ENCODE results near the gene PSKH1. TPM values are rescaled to one million over a fixed set of nuclear protein-coding genes. Genes with fewer than 3 reads are reported as not detected.

Gene PSKH1
- total and polyA plus RNA-seq, 2 experiments from 2014 or later, result 29.2 to 44.6 TPM

DNA sequence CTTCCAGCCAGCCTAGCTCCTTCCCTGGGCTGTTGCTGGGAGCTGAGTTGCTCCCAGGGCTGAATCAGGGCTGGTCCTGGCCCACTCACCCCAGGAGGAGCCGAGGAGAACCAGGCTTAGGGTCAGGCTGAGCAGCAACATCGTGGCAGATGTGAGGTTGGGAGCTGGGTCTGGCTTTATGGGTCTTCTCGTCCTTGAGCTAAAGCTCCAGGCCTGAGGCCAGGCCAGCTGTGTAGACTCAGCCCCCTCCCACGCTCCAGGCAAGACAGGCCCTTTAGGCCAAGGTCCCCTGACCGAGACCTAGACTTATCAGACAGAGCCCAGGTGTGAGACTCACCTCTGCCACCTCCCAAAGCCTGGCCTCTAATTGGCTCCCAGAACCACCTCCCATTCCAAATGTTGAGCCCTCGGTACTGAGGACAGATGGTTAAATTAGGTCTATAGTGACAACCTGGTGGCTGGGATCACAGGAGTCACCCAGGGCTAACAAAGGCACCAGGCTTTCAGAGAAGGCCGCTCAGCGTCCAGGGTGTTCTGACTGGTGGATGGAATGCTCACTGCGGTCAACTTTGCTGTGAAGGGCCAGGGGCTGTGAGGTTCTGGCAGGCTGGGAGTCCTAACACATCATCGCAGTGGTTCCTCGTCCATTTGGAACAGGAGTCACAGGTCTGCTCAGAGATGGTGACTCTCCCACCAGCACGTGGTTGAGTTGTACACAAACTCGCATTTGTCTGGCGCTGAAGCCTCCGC lies 38.8 kb downstream of the PSKH1 start, which contains the start of gene CTRL:
Gene CTRL (minus strand): TSS at position 151 of the 750 bp plus-strand sequence. CDS start 10 bp downstream, at position 141.
- no peaks in the 10 kb centered on the region for H4K20me1 ChIP-seq (ENCODE audit: insufficient read depth, poor library complexity, severe bottlenecking)
- WGBS (ENCODE audit: low lambda C conversion rate, missing lambda C conversion rate), result 89% methylated on average over 15 of the region's 15 CpGs
- no peaks in the 10 kb centered on the region for H3K79me2 ChIP-seq
- no peaks in the 10 kb centered on the region for H3K9me3 ChIP-seq (ENCODE audit: low read depth)
- no peaks in the 10 kb centered on the region for H3K9me2 ChIP-seq (replicated peaks; ENCODE audit: insufficient read depth)
- H3K4me2 ChIP-seq, result no peak within 1 kb of the TSS
- H3K36me3 ChIP-seq (replicated peaks; ENCODE audit: insufficient read depth, low read depth), result no peaks in the 10 kb centered on the region
- no peak for DNase-seq (ENCODE audit: low spot score)
- no peak within 1 kb of the TSS for H3K27ac ChIP-seq
- H3K27me3 ChIP-seq, result no peaks in the 10 kb centered on the region
- H3K4me1 ChIP-seq (ENCODE audit: insufficient read depth), result peaks cover under 1% of the 10 kb centered on the region
- no peak within 1 kb of the TSS for H3K4me3 ChIP-seq
- no peak for TF ChIP-seq EZH2 (IDR thresholded peaks at IDR 0.05; ENCODE audit: borderline replicate concordance)
- no peak for TF ChIP-seq EZH2phosphoT487 (IDR thresholded peaks at IDR 0.05; ENCODE audit: low read depth, severe bottlenecking, unreplicated experiment)
- TF ChIP-seq, protein P1, sequence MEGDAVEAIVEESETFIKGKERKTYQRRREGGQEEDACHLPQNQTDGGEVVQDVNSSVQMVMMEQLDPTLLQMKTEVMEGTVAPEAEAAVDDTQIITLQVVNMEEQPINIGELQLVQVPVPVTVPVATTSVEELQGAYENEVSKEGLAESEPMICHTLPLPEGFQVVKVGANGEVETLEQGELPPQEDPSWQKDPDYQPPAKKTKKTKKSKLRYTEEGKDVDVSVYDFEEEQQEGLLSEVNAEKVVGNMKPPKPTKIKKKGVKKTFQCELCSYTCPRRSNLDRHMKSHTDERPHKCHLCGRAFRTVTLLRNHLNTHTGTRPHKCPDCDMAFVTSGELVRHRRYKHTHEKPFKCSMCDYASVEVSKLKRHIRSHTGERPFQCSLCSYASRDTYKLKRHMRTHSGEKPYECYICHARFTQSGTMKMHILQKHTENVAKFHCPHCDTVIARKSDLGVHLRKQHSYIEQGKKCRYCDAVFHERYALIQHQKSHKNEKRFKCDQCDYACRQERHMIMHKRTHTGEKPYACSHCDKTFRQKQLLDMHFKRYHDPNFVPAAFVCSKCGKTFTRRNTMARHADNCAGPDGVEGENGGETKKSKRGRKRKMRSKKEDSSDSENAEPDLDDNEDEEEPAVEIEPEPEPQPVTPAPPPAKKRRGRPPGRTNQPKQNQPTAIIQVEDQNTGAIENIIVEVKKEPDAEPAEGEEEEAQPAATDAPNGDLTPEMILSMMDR (IDR thresholded peaks at IDR 0.05; ENCODE audit: poor library complexity), result no peak
- no peak within 1 kb of the TSS for H2AFZ ChIP-seq

DNA sequence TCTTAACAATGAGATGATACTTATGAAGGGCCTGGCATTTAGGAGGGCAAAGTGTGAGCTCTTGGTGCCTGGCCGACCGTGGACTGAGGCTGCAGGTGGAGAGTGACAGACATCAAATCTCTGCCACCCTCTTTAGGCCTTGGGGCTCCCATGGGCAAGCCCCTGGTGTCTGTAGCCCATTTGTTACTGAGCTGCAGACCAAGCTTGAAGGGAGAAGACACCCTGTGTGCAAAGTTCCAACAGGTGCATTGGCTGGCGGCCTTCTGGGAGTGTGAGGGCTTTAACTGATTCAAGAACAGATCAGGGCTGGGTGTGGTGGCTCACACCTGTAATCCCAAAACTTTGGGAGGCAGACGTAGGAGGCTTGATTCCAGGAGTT lies 39.4 kb downstream of the PSKH1 start:
- Histone ChIP-seq H3K4me1 (ENCODE audit: insufficient read depth) (peaks cover 6% of the 10 kb centered on the region), H3K27ac (no peak overlapping the region), H3K4me3 (no peak overlapping the region), H2AFZ (no peak overlapping the region), H3K36me3 (replicated peaks; ENCODE audit: insufficient read depth, low read depth) (no peaks in the 10 kb centered on the region), H3K9me3 (ENCODE audit: low read depth) (no peaks in the 10 kb centered on the region), H4K20me1 (ENCODE audit: insufficient read depth, poor library complexity, severe bottlenecking) (no peaks in the 10 kb centered on the region), H3K79me2 (peaks cover 4% of the 10 kb centered on the region), H3K4me2 (no peak overlapping the region), H3K9me2 (replicated peaks; ENCODE audit: insufficient read depth) (no peaks in the 10 kb centered on the region), H3K27me3 (no peaks in the 10 kb centered on the region)
- DNase-seq (ENCODE audit: low spot score), result no peak
- TF ChIP-seq EZH2phosphoT487 (IDR thresholded peaks at IDR 0.05; ENCODE audit: low read depth, severe bottlenecking, unreplicated experiment), result no peak
- WGBS (ENCODE audit: low lambda C conversion rate, missing lambda C conversion rate), result 99% methylated on average over 4 of the region's 4 CpGs

DNA sequence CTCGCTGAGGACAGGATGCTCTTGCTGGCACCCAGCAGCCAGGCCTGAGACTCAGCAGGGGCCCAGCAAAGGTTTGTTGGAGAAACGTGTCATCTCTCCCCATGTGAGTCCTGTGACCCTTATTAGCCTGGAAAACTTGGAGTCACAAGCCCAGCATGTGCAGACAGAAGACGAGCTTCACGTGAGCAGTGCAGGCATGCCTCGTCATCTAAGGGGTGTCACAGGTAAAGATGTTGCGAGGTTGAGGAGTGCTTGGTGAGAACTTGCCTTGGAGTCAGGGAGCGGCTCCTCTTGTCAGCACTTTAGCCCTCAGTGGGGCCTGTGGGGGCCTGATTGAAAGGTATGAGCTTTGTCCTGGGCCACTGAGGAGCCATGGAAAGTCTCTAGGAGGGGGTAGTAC lies 40.8 kb downstream of the PSKH1 start:
- no peaks in the 10 kb centered on the region for H4K20me1 ChIP-seq (ENCODE audit: insufficient read depth, poor library complexity, severe bottlenecking)
- TF ChIP-seq EZH2phosphoT487 (IDR thresholded peaks at IDR 0.05; ENCODE audit: low read depth, severe bottlenecking, unreplicated experiment) (no peak), EZH2 (IDR thresholded peaks at IDR 0.05; ENCODE audit: borderline replicate concordance) (no peak)
- TF ChIP-seq, protein P1 (IDR thresholded peaks at IDR 0.05; ENCODE audit: poor library complexity), result no peak
- DNase-seq (ENCODE audit: low spot score), result no peak
- H3K27ac ChIP-seq, result no peak overlapping the region
- no peaks in the 10 kb centered on the region for H3K27me3 ChIP-seq
- no peak overlapping the region for H3K4me3 ChIP-seq
- H2AFZ ChIP-seq, result no peak overlapping the region
- peaks cover 8% of the 10 kb centered on the region for H3K4me1 ChIP-seq (ENCODE audit: insufficient read depth)
- H3K79me2 ChIP-seq, result peaks cover 11% of the 10 kb centered on the region
- no peaks in the 10 kb centered on the region for H3K36me3 ChIP-seq (replicated peaks; ENCODE audit: insufficient read depth, low read depth)
- 93% methylated on average over 7 of the region's 7 CpGs for WGBS (ENCODE audit: low lambda C conversion rate, missing lambda C conversion rate)
- H3K9me2 ChIP-seq (replicated peaks; ENCODE audit: insufficient read depth), result no peaks in the 10 kb centered on the region
- no peak overlapping the region for H3K4me2 ChIP-seq
- H3K9me3 ChIP-seq (ENCODE audit: low read depth), result no peaks in the 10 kb centered on the region

DNA sequence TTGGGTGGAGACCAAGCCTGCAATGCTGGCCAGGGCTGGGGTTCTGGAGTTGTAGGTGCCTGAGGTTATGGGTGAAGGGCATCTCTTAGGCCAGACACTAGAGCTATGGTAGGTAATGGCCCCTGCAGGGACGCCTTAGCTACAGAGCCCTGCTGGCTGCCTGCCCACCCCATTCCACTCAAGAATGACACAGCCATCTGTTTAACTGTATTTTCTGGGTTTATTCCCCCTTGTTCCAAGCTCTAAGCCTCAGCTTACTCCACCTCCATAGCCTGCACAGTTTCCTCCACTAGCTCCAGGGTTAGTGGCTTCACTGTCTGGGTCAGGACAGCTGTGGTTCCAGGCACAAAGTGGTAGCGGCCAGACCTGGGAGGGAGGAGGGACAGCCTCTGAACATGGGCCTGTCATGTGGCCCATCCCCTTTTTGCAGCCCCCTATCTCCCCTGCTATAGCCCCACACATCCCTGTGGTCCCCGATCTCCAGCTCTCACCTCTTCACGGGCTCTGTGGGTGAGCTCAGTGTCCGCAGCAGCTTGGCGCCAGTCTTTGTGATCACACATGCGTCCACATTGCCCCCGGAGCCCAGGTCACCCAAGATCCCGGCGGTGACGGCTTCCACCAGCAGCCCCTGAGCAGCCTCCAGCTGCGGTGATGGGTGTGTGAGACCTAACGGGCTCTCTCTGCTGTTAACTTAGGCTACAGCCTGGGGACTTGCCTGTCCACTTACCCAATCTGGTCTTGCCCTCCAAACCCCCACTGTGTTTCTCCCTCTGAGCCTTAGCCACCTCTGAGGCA lies 41.4 kb downstream of the PSKH1 start:
- Histone ChIP-seq H3K27ac (no peak overlapping the region), H3K4me2 (peak overlapping the region; percentile 86), H3K9me3 (ENCODE audit: low read depth) (no peaks in the 10 kb centered on the region), H2AFZ (no peak overlapping the region), H3K9me2 (replicated peaks; ENCODE audit: insufficient read depth) (no peaks in the 10 kb centered on the region), H3K4me3 (peak overlapping the region; percentile 8), H4K20me1 (ENCODE audit: insufficient read depth, poor library complexity, severe bottlenecking) (no peaks in the 10 kb centered on the region), H3K27me3 (no peaks in the 10 kb centered on the region), H3K79me2 (peaks cover 18% of the 10 kb centered on the region), H3K36me3 (replicated peaks; ENCODE audit: insufficient read depth, low read depth) (no peaks in the 10 kb centered on the region), H3K4me1 (ENCODE audit: insufficient read depth) (peaks cover 8% of the 10 kb centered on the region)
- no peak for DNase-seq (ENCODE audit: low spot score)
- no peak for TF ChIP-seq EZH2 (IDR thresholded peaks at IDR 0.05; ENCODE audit: borderline replicate concordance)
- TF ChIP-seq EZH2phosphoT487 (IDR thresholded peaks at IDR 0.05; ENCODE audit: low read depth, severe bottlenecking, unreplicated experiment), result no peak
- TF ChIP-seq, protein P1 (IDR thresholded peaks at IDR 0.05; ENCODE audit: poor library complexity), result no peak
- 63% methylated on average over 13 of the region's 13 CpGs for WGBS (ENCODE audit: low lambda C conversion rate, missing lambda C conversion rate)
